ENCODE measurements around the gene WNT5A.

WNT5A gene

GRCh38 chr3:55442861-55443260 is 44.2 kb downstream of the WNT5A start:
- no peak for DNase-seq

GRCh38 chr3:55441499-55441898 is 45.6 kb downstream of the WNT5A start:
- no peak for DNase-seq

GRCh38 chr3:55440104-55440708 is 46.9 kb downstream of the WNT5A start:
- no peak for DNase-seq

GRCh38 chr3:55439657-55440056 is 47.4 kb downstream of the WNT5A start:
- no peak for DNase-seq

GRCh38 chr3:55436644-55437043 is 50.5 kb downstream of the WNT5A start:
- no peak for DNase-seq

GRCh38 chr3:55435491-55435890 is 51.6 kb downstream of the WNT5A start:
- DNase-seq = no peak

GRCh38 chr3:55434789-55435188 is 52.3 kb downstream of the WNT5A start:
- DNase-seq = no peak

GRCh38 chr3:55431041-55431440 is 56.1 kb downstream of the WNT5A start:
- DNase-seq = no peak

GRCh38 chr3:55427739-55428138 is 59.4 kb downstream of the WNT5A start:
- DNase-seq = no peak

GRCh38 chr3:55426486-55426885 is 60.6 kb downstream of the WNT5A start:
- DNase-seq = no peak

GRCh38 chr3:55423782-55424181 is 63.3 kb downstream of the WNT5A start:
- DNase-seq = no peak

- no peak for DNase-seq
These were observed 69.9 kb downstream of the WNT5A start for GRCh38 chr3:55417211-55417610.

- DNase-seq = no peak
These were observed 70.7 kb downstream of the WNT5A start for GRCh38 chr3:55416331-55416821.
